ENCODE results near the gene CPNE6. TPM values are rescaled to one million over a fixed set of nuclear protein-coding genes. Genes with fewer than 3 reads are reported as not detected.

CPNE6 gene
- total and polyA plus RNA-seq, 5 donors from 2014 or later = not detected

DNA sequence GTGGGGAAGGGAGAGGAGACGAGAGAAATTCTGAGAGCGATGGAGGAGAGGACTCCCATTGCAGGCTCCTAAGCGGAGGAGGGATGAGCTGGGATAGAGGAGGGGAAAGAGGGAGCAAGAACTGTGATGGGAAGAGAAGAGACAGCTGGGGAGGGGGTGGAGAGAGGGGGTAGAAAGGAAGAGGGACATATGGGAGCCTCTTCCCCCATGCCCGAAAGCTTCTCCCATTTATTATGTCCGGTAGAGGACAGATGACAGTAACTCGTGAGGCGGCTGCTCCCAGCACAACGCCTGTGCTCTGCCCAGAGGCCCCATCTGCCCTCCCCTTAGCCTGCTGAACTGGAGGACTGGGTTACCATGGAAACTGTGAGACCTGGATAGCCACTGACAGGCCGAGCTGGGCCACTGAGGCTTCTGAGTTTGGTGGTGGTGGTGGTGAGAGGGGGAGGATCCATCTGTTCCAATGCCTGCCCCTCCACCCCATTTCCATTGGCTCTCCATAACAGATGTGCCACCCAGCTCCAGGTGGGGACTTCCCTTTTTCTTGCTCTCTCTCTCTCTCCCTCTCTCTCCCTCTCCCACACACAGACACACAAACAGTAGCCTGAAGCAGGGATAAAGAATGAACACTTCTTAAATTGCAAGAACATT lies 8.3 kb downstream of the CPNE6 start:
- Histone ChIP-seq H3K4me1 (ENCODE audit: control insufficient read depth, insufficient read depth, low read length, poor library complexity, severe bottlenecking) (peaks cover 17% of the 10 kb centered on the region), H3K27ac (ENCODE audit: insufficient read depth, low read length, poor library complexity, severe bottlenecking) (no peak overlapping the region), H3K27me3 (ENCODE audit: control insufficient read depth, insufficient read depth, low read length) (no peaks in the 10 kb centered on the region), H3K4me3 (ENCODE audit: low read depth, low read length) (no peak overlapping the region), H3K36me3 (ENCODE audit: control insufficient read depth, insufficient read depth, low read length) (no peaks in the 10 kb centered on the region), H3K9me3 (ENCODE audit: control insufficient read depth in 2 of 2, low read length in 2 of 2) (no peaks in the 10 kb centered on the region)
- Mint-ChIP-seq H3K4me1 (peaks cover 3 to 26% (median 18%) of the 10 kb centered on the region in 4 donors), H3K9me3 (no peaks in the 10 kb centered on the region), H3K36me3 (no peaks in the 10 kb centered on the region), H3K27me3 (no peaks in the 10 kb centered on the region), H3K27ac (peak overlapping the region in 2 of 3 donors; percentile 69 to 84), H3K4me3 (peak overlapping the region in 2 of 4 donors; percentile 90 to 91)
- ATAC-seq (ENCODE audit: low read depth in 2 of 2) (no peak), DNase-seq (no peak)

DNA sequence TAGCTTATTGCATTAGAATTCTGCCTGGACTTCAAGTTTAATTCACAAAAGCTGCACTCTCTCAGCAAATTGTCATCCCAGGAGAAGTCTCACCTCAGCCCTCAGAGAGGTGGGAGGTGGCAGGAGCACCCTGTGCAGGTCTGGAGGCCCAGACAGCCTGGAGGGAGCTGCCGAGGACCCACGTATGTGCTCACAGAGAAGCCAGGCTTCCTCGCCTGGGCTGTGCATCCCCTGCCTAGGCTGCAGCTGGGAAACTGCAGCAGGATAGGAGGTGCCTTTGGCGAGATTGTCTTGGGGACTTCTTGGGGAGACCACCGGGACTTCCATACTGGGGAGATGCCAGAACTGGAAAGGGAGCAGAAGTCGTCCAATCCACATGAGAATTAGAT lies 8.8 kb downstream of the CPNE6 start:
- no peak for DNase-seq
- H3K27ac Mint-ChIP-seq = peak overlapping the region; percentile 69 to 92 (median 83)
- H3K27me3 Mint-ChIP-seq = no peaks in the 10 kb centered on the region
- H3K4me1 ChIP-seq (ENCODE audit: control insufficient read depth, insufficient read depth, low read length, poor library complexity, severe bottlenecking) = peaks cover 17% of the 10 kb centered on the region
- H3K27ac ChIP-seq (ENCODE audit: insufficient read depth, low read length, poor library complexity, severe bottlenecking) = no peak overlapping the region
- H3K36me3 ChIP-seq (ENCODE audit: control insufficient read depth, insufficient read depth, low read length) = no peaks in the 10 kb centered on the region
- H3K4me3 ChIP-seq (ENCODE audit: low read depth, low read length) = no peak overlapping the region
- H3K4me3 Mint-ChIP-seq = peak overlapping the region; percentile 61 to 91 (median 88)
- H3K27me3 ChIP-seq (ENCODE audit: control insufficient read depth, insufficient read depth, low read length) = no peaks in the 10 kb centered on the region
- H3K4me1 Mint-ChIP-seq = peaks cover 3 to 26% (median 16%) of the 10 kb centered on the region in 4 donors
- no peaks in the 10 kb centered on the region for H3K9me3 ChIP-seq (ENCODE audit: control insufficient read depth in 2 of 2, low read length in 2 of 2)
- H3K36me3 Mint-ChIP-seq = no peaks in the 10 kb centered on the region
- no peaks in the 10 kb centered on the region for H3K9me3 Mint-ChIP-seq
- ATAC-seq (ENCODE audit: low read depth in 2 of 2) = no peak

DNA sequence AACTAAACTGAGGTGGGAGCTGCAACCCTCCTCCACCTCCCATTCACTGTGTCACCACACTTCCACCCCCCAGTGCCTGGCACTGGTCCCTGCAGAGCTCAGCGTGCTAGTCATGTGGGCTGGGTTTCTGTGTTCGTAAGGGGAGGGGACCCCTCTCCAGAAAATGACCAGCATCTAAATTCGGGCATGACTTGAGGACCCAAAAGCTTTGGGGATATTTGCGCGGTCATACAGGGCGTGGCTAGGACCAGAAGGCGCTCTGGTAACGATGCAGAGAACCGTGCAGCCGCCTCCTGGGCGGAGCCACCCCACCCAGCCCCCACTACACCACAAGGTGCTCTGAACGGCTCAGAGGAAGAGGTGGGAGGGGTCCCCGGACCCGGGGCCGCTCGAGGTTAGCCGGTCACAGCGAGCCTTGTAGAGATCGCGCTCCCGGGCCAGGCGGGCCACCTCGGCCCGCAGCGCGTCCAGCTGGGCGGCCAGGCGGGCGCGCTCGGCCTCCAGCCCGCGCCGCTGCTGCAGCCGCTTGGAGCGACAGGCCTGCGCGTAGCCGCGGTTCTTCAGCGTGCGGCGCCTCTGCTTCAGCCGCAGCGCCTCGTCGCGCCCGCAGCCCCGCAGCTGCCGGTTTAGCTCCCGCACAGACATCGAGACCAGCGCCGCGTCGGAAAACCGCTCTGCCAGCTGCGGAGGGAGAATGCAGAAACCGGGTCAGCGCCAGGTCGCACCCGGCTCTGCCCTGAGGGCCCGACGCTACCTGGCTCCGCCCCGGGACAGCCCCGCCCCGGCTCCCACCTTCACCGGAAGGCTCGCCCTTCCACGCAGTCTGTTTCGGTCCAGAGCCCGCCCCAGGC lies 9.8 kb downstream of the CPNE6 start:
- Mint-ChIP-seq H3K36me3 (no peaks in the 10 kb centered on the region), H3K4me1 (peaks cover 3 to 26% (median 16%) of the 10 kb centered on the region in 4 donors), H3K27me3 (no peaks in the 10 kb centered on the region), H3K4me3 (peak overlapping the region; percentile 85 to 94 (median 90)), H3K9me3 (no peaks in the 10 kb centered on the region), H3K27ac (peak overlapping the region; percentile 69 to 88 (median 69))
- ATAC-seq (ENCODE audit: low read depth in 2 of 2) (peak; percentile 88 to 90), DNase-seq (peak; percentile 57 to 82 (median 69))
- Histone ChIP-seq H3K27ac (ENCODE audit: insufficient read depth, low read length, poor library complexity, severe bottlenecking) (peak overlapping the region; percentile 47), H3K4me1 (ENCODE audit: control insufficient read depth, insufficient read depth, low read length, poor library complexity, severe bottlenecking) (peaks cover 17% of the 10 kb centered on the region), H3K36me3 (ENCODE audit: control insufficient read depth, insufficient read depth, low read length) (no peaks in the 10 kb centered on the region), H3K9me3 (ENCODE audit: control insufficient read depth in 2 of 2, low read length in 2 of 2) (no peaks in the 10 kb centered on the region), H3K4me3 (ENCODE audit: low read depth, low read length) (peak overlapping the region; percentile 55), H3K27me3 (ENCODE audit: control insufficient read depth, insufficient read depth, low read length) (no peaks in the 10 kb centered on the region)

DNA sequence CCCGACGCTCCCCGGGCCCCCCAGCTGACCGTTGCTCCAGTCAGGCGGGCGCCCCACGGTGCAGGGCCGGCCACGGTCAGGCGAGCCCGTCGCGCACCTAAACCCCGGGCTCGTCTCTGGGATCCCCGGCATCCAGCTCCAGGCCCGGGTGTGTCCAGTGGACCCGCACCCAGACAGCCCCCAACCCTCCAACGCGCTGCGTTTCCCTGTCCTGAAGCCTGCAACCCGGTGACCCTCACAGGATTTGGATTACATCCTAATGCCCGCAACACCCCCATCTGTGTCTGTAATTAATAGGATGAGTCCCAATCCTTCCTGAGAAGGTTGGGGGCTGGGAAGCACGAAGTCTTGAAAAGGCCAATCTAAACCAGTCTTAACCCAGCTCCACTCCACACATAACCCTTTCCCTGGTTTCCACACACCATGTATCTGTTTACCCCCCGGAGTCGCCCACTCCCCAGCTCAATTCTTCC lies 10.4 kb downstream of the CPNE6 start:
- Histone ChIP-seq H3K27ac (ENCODE audit: insufficient read depth, low read length, poor library complexity, severe bottlenecking) (peak overlapping the region; percentile 47), H3K9me3 (ENCODE audit: control insufficient read depth in 2 of 2, low read length in 2 of 2) (no peaks in the 10 kb centered on the region), H3K36me3 (ENCODE audit: control insufficient read depth, insufficient read depth, low read length) (no peaks in the 10 kb centered on the region), H3K27me3 (ENCODE audit: control insufficient read depth, insufficient read depth, low read length) (no peaks in the 10 kb centered on the region), H3K4me1 (ENCODE audit: control insufficient read depth, insufficient read depth, low read length, poor library complexity, severe bottlenecking) (peaks cover 17% of the 10 kb centered on the region), H3K4me3 (ENCODE audit: low read depth, low read length) (no peak overlapping the region)
- no peak for ATAC-seq (ENCODE audit: low read depth in 2 of 2)
- Mint-ChIP-seq H3K27ac (peak overlapping the region; percentile 88 to 93 (median 89)), H3K4me1 (peaks cover 3 to 26% (median 16%) of the 10 kb centered on the region in 4 donors), H3K9me3 (no peaks in the 10 kb centered on the region), H3K4me3 (peak overlapping the region; percentile 85 to 93 (median 90)), H3K36me3 (no peaks in the 10 kb centered on the region), H3K27me3 (no peaks in the 10 kb centered on the region)
- DNase-seq = no peak

DNA sequence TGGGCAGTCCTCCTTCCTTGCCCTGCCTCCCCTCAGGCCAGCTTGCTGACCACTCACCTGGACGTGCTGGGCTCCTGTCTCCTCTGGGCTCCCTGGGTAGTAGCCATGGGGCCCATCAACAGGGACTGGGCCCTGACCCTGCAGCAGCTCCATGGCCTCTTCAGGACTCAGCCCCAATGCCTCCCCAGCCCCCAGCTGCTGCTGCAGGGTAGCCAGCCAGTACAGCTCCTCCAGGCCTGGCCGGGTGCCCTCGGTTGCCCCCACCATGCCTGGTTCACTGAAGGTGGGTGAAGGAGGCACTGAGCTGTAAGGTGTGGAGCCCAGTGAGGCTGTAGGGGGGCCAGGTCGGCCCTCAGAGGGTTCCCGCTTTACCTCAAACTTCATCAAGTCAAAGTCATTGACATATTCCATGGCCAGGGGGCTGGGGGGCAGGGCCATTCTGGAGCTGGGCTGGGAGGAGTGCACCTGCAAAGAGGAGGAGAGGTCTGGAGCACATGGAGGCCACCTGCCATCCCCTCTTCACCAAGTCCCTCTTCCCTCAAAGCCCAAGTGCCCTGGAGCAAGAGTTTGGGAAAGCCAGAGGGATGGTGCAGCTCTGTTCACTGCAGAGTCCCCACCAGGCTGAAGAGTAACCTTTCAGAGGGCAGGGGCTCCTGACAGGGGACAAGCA lies 11.2 kb downstream of the CPNE6 start:
- no peaks in the 10 kb centered on the region for H3K36me3 Mint-ChIP-seq
- DNase-seq = no peak
- no peak for ATAC-seq (ENCODE audit: low read depth in 2 of 2)
- no peaks in the 10 kb centered on the region for H3K9me3 ChIP-seq (ENCODE audit: control insufficient read depth in 2 of 2, low read length in 2 of 2)
- peaks cover 3 to 26% (median 16%) of the 10 kb centered on the region in 4 donors for H3K4me1 Mint-ChIP-seq
- peak overlapping the region; percentile 70 to 90 (median 88) for H3K4me3 Mint-ChIP-seq
- H3K36me3 ChIP-seq (ENCODE audit: control insufficient read depth, insufficient read depth, low read length) = no peaks in the 10 kb centered on the region
- H3K4me3 ChIP-seq (ENCODE audit: low read depth, low read length) = no peak overlapping the region
- H3K9me3 Mint-ChIP-seq = no peaks in the 10 kb centered on the region
- H3K27ac Mint-ChIP-seq = peak overlapping the region; percentile 88 to 93 (median 92)
- no peak overlapping the region for H3K27ac ChIP-seq (ENCODE audit: insufficient read depth, low read length, poor library complexity, severe bottlenecking)
- no peaks in the 10 kb centered on the region for H3K27me3 ChIP-seq (ENCODE audit: control insufficient read depth, insufficient read depth, low read length)
- H3K27me3 Mint-ChIP-seq = no peaks in the 10 kb centered on the region
- peaks cover 17% of the 10 kb centered on the region for H3K4me1 ChIP-seq (ENCODE audit: control insufficient read depth, insufficient read depth, low read length, poor library complexity, severe bottlenecking)

DNA sequence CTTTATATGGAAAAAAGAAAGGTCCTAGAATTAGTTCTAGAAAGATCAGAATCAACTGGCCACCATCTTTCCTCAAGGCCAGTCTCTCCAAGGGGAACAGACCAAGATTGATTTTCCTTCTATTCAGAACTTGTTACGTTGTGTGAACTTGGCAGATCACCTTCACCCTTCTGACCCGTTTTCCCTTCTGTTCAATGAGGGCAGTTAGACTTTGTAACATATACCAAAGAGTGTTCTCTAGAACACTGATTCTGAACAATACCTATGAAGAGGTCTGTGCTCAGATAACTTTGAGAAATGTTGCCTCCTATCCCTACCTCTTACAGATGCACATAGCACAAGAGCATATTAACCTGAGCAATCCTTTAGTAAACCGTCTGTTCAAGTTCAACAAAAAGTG lies 12.1 kb downstream of the CPNE6 start:
- no peak overlapping the region for H3K4me3 ChIP-seq (ENCODE audit: low read depth, low read length)
- Mint-ChIP-seq H3K27ac (peak overlapping the region in 1 of 3 donors; percentile 59), H3K4me1 (peaks cover 3 to 26% (median 16%) of the 10 kb centered on the region in 4 donors), H3K27me3 (no peaks in the 10 kb centered on the region), H3K36me3 (no peaks in the 10 kb centered on the region), H3K9me3 (no peaks in the 10 kb centered on the region), H3K4me3 (peak overlapping the region in 1 of 4 donors; percentile 39)
- DNase-seq = no peak
- H3K4me1 ChIP-seq (ENCODE audit: control insufficient read depth, insufficient read depth, low read length, poor library complexity, severe bottlenecking) = peaks cover 17% of the 10 kb centered on the region
- no peak overlapping the region for H3K27ac ChIP-seq (ENCODE audit: insufficient read depth, low read length, poor library complexity, severe bottlenecking)
- ATAC-seq (ENCODE audit: low read depth in 2 of 2) = no peak
- H3K9me3 ChIP-seq (ENCODE audit: control insufficient read depth in 2 of 2, low read length in 2 of 2) = no peaks in the 10 kb centered on the region
- H3K27me3 ChIP-seq (ENCODE audit: control insufficient read depth, insufficient read depth, low read length) = no peaks in the 10 kb centered on the region
- no peaks in the 10 kb centered on the region for H3K36me3 ChIP-seq (ENCODE audit: control insufficient read depth, insufficient read depth, low read length)

DNA sequence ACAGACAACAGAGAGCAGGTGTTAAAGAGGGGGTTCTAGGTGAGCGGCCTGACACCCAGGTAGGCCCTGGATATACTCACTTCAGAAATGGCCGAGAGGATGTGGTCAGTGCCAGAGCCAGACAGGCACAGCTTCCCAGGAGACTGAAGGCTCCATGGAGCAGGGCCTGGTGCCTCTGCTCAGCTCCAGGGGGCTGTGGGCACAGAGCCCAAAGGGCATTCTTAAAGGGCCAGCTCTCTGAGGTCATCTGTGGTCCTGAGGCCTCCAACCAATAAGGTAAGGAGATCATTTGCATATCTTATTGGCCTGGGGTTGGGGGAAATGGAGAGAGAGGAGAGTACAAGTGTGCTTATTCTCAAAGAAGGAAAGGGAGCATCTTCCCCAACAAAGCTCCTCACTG lies 13.1 kb downstream of the CPNE6 start:
- Mint-ChIP-seq H3K36me3 (no peaks in the 10 kb centered on the region), H3K9me3 (no peaks in the 10 kb centered on the region), H3K4me1 (peaks cover 3 to 22% (median 16%) of the 10 kb centered on the region in 4 donors), H3K27me3 (no peaks in the 10 kb centered on the region), H3K4me3 (peak overlapping the region in 1 of 4 donors; percentile 84), H3K27ac (peak overlapping the region in 2 of 3 donors; percentile 57 to 59)
- Histone ChIP-seq H3K9me3 (ENCODE audit: control insufficient read depth in 2 of 2, low read length in 2 of 2) (no peaks in the 10 kb centered on the region), H3K4me3 (ENCODE audit: low read depth, low read length) (no peak overlapping the region), H3K27me3 (ENCODE audit: control insufficient read depth, insufficient read depth, low read length) (no peaks in the 10 kb centered on the region), H3K27ac (ENCODE audit: insufficient read depth, low read length, poor library complexity, severe bottlenecking) (no peak overlapping the region), H3K4me1 (ENCODE audit: control insufficient read depth, insufficient read depth, low read length, poor library complexity, severe bottlenecking) (peaks cover 17% of the 10 kb centered on the region), H3K36me3 (ENCODE audit: control insufficient read depth, insufficient read depth, low read length) (no peaks in the 10 kb centered on the region)
- ATAC-seq (ENCODE audit: low read depth in 2 of 2) (no peak), DNase-seq (no peak)
